GM21360 (cell line): ENCODE results near the gene HMGA1.
"Not testable (repeated sequence)": the region's sequence is repeated elsewhere in the genome, so short reads cannot be mapped to it uniquely, and the experiment has no call there.

Experiments used
- ATAC-seq: cut with Tn5 transposase; IDR thresholded peaks from one replicate; pipeline ENCODE4 v1.9.1; 2021; ENCODE audit warnings: mild to moderate bottlenecking, moderate library complexity; ENCODE audit not compliant: unreplicated experiment

HMGA1 gene

GRCh38 chr6:34259529-34260069 is 22.9 kb downstream of the HMGA1 start:
- ATAC-seq = no peak

- ATAC-seq = no peak
Measured at GRCh38 chr6:34260576-34261267, 24.0 kb downstream of the HMGA1 start.

- not testable (repeated sequence) for ATAC-seq
Measured at GRCh38 chr6:34263484-34263883, 26.8 kb downstream of the HMGA1 start.

GRCh38 chr6:34267746-34268145 is 31.1 kb downstream of the HMGA1 start:
- ATAC-seq = no peak

- ATAC-seq = not testable (repeated sequence)
Measured at GRCh38 chr6:34269132-34269531, 32.5 kb downstream of the HMGA1 start.

- not testable (repeated sequence) for ATAC-seq
Measured at GRCh38 chr6:34269658-34270341, 33.1 kb downstream of the HMGA1 start.

- ATAC-seq = no peak
Measured at GRCh38 chr6:34272013-34272926, 35.6 kb downstream of the HMGA1 start.

- no peak for ATAC-seq
Measured at GRCh38 chr6:34273242-34273805, 36.7 kb downstream of the HMGA1 start.

- ATAC-seq = no peak
Measured at GRCh38 chr6:34274129-34274528, 37.5 kb downstream of the HMGA1 start.

GRCh38 chr6:34275128-34275804 is 38.6 kb downstream of the HMGA1 start:
- ATAC-seq = no peak

- no peak for ATAC-seq
Measured at GRCh38 chr6:34276191-34276590, 39.5 kb downstream of the HMGA1 start.

GRCh38 chr6:34276881-34277762 is 40.4 kb downstream of the HMGA1 start:
- no peak for ATAC-seq

GRCh38 chr6:34277763-34278112 is 41.1 kb downstream of the HMGA1 start:
- ATAC-seq = no peak

GRCh38 chr6:34278833-34279232 is 42.2 kb downstream of the HMGA1 start:
- ATAC-seq = no peak

- ATAC-seq = no peak
Measured at GRCh38 chr6:34280216-34280615, 43.5 kb downstream of the HMGA1 start.

- ATAC-seq = no peak
Measured at GRCh38 chr6:34281702-34282334, 45.1 kb downstream of the HMGA1 start.

- ATAC-seq = no peak
Measured at GRCh38 chr6:34284563-34285447, 48.1 kb downstream of the HMGA1 start.
